CD4-positive, alpha-beta T cell treated with Interleukin-15 for 1 hour (primary cell): ENCODE measurements around the gene POMT2.

ENCODE experiments used
- DNase-seq: peaks from one replicate; pipeline ENCODE4 v3.0.0-alpha.2; 2020

Gene POMT2

DNA sequence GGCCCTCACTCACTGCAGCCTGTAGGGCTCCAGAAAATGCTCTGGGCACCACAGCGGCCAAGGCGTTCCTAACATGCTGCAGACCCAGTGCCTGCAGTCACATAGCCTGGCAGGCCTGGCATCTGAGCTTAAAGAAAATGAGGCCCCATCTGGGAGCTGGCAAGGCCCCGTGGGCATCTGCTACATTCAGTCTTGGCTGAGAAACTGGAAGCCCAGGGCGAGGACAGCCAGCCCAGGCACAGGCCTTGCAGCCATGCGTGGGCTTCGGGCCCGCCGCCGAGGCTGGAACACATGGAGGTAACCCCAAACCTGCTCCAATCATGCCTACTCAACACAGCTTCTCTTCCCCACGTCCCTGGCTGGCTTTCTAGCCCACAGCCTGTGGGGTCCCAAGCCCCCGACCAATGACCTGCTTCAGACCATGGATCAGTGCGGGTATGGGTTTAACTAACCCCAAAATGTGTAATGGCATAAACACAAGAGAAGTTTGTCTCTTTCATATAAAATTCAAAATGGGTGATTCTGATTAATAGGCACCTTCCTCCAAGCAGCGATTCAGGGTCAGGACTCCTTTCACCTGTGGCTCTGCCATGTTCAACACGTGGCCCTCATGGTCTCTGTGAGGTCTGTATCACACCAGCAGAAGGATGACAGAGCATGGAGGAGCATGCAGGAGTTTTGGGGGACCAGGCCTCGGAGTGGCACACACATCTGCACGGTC, 56.1 kb downstream of the POMT2 start:
- DNase-seq = no peak

DNA sequence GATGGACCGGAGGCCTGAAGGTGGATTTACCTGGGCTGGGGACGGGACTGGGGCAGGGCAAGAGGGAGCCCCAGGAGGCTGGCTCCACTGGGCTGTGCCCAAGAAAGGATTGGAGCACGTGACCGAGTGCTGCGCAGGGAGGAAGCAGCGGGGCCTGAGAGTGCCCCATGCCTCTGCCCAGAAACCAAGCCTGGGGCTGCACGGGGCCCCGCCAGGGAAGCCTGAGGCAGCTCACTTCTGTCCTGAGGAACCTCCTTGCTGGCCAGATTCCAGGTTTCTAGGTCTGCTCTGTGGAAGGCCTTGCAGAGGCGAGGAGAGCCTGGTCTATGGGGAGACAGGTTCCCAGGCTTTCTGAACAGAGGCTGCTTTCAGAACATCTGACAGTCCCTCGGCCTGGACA, 60.1 kb downstream of the POMT2 start:
- no peak for DNase-seq

DNA sequence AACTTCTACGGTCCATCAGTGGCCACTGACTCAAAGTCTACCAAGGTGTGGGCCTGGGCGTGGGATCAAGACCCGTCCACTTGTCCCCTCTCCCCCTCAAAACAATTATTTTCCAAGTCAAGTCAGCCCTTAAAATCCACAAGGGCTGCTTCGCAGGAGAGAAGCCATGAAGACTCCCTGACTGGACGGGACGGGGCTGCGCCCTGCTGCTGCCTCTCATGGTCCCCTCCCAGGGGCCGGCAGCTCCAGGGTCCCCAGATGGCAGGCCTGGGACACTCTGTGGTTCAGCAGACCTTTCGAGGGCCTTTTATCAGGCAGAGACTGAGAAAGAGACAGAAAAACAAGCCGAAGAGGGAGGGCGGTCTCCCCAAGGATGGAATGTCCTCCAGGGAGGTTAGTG, 60.5 kb downstream of the POMT2 start:
- DNase-seq = no peak

DNA sequence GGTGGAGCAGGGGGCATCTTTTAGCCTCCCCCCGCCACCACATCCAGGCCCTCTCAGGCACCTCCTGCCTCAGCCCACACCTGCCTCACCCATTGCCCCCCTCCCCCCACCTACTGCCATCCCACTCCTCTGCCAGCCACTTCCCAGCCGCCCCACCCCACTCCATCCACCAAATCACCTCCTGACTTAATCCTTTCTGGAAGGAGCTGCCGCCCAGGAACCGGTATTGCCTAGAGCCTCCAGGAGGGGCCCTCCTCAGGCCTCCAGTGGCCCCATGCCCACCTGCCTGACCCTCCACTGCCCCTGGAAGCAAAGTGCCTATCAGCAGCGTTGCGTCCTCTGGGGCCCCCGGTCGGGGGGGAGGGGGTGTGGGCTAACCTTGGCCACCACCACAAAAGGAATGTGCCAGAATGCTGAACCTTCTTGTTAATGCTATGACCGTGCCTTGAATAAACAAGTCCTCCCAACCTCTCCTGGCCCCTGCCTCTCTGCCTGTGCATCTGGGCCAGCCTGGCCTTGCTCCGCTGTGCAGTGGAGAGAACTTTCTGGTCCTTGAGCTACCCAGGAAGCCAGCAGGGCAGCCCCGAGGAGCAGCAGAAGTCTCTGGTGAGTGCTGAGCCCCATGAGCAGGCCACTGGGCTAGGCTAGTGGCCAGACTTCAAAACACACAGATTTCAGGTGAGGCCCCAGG, 61.5 kb downstream of the POMT2 start:
- DNase-seq = no peak

DNA sequence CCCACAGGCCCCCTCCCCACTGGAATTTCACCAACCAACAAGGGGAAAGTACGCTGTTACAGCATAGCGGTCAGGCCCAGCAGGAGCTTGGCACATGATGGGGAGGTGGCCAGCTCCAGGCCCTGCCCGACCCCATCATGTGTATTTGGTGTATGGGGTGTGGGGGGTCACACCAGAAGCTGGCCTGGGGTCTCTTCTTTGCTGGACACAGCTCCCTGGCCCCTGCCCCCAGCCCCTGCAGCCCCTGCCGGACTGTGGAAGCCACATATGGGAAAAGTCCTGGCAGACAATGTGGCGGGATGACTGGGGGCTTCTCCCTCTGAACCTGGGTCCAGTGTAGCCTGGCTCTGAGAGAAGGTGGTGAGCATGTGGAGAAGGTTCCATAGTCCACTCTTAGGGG, 62.1 kb downstream of the POMT2 start:
- DNase-seq = no peak

DNA sequence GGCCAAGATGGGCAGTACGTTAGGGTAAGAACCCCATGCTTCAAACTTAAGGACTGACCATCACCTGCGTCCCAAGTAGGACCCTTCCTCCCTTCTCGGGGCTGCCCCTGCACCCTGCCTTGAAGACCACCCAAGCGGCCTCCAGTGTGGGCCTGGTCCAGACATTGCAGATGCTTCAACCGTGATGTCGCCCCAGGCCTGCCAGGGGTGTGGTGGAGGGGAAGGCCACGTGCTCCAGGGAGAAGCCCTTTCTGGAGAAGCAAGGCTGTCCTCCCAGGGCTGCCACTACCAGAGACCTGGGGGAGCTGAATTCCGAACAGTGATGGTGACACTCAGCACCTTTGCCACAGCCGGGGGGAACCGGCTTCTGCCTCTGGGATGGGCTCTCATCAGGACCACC, 63.0 kb downstream of the POMT2 start:
- DNase-seq = no peak

DNA sequence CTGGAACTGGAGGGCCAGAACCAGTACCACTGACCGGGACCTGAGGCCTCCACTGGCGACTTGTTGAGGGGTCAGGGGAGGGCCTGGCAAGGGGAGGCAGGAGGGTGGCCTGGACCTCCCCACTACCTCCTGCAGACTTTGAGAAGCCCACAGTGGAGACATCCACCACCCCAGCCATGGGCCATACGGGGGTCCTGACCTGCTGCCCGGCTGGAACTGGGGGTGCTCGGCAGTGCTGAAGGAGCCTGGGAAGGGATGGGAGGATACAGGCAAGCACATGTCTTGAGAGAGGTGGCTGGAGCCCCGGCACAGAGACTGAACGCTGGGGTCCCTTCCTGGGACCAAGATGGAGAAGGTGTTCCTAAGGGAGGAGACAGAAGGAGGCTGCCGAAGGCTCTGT, 64.0 kb downstream of the POMT2 start:
- DNase-seq = no peak

DNA sequence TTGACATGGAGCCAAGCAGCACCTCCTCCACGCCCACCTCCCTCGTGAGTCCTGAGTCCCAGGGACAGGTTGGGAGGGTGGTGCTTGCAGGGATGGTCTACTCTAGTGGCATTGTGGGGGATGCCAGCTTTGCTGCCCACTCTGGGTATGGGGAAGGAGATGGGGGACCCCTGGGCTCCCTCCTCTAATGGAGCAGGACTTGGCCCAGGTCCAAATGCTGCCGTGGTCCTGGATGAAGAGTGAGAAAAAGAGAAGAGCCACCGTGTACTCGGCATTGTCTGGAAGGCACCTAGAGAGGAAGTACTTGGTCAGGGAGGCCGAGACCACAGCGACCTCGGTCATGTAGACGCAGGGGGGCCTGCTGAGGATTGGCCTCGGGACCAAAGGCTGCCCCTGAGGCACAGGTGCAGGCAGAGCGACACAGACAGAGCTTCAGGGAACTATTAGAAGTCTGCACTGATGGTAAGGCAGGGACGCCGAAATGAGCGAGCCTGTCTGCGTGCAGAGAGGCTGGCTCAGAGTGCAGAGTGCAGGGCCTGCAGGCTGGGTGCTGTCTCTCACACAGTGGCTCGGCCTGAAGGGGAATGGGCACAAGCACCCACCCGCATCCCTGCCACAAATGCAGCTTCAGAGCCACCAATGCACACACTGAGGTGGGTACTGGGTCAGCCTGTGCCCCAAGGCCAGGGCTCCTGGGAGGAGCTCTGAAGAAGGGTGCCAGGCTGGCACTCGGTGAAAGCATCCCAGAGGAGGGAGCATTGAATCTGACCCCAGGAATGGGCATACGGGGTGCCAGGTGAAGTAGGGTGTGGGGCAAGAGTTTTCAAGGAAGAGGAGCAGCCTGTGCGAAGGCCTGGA, 67.1 kb downstream of the POMT2 start:
- no peak for DNase-seq

DNA sequence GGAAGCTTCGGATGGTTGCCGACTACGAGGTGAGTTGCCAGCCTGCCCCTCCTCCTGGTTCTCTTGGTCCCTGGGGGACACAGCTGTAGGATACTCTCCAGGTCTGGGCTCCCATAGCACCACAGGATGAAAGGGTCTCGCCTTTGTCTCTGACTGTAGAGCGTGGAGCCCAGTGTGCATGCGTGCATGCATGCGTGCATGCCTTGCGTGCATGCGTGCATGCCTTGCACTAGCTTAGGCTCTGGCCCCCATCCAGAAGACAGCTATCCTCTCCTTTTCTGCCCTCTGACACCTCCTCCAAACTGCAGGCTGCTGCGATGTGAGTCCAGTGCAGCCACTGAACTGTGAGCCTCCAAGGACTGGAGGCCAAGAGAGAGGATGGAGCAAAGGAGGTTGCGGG, 68.8 kb downstream of the POMT2 start:
- DNase-seq = no peak

DNA sequence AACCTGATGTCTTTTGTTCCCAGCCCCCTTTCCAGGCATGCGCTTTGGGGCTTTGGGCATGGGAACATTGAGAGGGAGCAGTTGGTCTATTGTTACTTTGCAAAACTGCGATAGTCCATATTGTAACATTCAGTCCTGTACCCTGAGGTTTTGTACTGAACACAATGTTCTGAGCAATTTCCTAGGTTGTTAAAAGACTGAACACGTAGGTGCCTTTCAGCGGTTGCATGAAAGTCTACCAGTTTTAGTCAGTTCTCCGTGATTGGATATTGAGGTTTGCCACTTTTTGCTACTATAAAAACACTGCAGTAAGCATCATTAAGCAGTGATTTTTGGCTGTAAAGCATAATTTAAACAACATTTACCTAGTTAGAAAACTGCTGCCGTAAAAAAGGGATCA, 69.8 kb downstream of the POMT2 start:
- no peak for DNase-seq

DNA sequence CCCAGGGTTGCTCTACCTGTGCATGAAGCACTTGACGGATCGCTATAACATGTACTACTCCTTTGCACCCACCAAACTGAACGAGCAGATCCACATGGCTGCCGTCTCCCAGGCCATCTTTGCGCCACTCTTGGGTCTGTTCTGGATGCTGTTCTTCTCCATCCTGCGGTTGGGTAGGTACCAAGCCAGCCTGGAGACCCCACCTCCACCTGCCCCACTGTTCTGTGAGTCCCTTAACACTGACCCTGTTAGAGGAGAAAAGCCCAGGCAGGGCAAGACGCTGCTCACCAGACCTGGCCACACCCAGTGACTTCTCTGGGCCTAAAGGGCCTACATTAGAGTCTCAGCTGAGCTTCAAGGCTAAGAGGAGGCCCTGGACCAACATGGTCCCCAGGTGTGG, 71.4 kb downstream of the POMT2 start:
- DNase-seq = no peak

DNA sequence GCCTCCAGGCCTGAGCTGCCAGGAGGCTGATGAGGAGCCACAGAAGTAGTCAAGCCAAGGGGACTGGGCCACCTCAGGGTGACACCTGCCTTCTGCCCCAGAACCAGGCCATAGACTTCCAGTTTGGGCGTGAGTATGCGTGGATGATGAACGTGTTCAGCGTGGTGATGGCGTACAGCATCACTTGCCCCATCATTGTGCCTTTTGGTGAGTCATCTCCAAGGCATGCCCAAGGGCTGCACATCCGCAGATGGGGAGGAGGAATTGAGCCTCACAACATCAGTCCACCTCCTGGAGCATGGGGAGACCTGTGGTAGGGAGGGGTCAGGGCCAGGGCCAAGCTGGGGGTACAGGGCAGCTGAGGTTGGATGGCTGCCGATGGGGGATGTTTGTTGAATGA, 72.0 kb downstream of the POMT2 start:
- no peak for DNase-seq

DNA sequence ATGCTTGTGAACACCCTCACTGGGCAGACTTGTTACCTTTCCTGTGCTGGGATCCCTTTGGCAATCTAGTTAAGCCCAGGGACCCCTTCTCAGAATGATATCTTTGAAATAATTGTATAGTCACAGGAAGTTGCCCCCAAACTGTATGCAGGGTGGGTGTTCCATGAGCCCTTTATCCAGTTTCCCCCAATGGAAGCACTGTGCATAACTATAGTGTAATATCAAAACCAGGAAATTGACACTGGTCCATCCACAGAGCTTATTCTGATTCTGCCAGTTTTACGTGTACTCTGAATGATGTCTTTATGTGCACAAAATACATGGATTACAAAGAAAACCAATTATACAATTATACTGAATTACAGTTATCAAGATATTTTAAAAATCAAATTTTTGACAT, 73.9 kb downstream of the POMT2 start:
- DNase-seq = no peak

DNA sequence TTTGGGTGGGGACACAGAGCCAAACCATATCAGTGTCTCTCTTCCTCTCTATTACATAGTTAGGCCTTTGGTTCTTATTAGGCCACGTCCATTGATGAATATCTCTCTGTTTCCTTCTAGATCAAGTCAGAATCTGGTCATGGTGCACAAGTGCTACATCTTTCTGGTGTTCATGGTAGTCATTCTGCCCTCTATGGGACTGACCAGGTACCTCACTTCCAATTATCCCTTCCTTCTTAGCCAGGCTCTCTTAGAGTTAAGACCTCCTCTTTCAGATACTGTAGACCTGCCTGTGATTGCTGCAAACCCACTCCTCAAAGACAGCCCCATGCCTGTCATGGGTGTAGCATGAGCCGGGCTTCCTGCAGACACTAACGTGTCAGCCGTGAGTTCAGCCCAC, 74.9 kb downstream of the POMT2 start:
- no peak for DNase-seq

DNA sequence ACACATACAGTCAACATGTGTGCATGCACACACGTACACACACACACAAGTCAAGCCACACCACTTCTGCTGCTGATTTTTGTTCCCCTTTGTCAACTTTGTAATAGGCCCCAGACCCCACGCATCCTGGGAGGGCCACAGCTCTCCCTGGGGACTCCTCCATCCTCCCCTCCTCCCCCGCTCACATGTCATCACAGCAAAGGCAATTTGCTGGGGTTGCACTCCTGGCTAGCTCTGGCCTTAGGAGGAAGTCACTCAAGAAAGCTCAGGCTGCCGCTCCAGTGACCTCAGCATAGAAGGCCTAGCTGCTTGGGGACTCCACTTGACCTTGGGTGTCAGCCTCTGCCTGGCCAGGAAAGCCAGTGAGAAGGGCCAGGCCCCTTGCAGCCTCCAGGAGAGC, 76.8 kb downstream of the POMT2 start:
- DNase-seq = peak; percentile 61

DNA sequence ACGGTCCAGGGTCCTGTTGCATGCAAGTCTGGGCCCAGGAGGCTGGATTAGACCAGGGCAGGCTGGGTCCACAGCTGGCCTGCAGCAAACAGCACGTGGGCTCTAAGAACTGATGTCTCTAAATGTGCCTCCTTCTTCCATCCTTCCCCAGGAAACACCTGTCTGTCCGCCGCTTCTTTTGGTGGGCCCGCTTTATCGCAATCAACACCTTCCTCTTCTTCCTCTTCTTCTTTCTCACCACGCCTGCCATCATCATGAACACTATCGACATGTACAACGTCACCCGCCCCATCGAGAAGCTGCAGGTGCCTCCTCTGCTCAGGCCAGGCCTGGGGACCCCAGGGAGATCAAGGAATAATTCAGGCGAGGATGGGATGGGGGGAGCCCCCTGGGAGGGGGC, 77.9 kb downstream of the POMT2 start:
- DNase-seq = no peak

DNA sequence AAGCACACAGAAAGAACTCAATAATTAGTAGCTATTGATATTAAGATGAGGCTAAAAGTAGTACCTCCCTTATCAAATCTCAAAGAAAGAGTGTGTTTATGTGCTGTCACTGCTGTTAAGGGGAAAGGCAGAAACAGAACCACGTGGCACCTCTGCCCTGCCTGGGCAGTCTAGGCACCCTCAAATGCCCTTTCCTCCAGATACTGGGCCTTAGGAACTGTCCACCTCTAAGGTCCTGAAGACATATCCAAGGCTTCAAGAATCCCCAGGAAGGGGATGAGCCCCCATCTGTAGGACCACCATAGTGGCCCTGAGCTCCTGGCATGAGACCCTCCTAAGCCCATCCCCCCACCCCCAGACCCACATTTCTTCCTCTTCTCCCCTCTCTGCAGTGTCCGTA, 78.7 kb downstream of the POMT2 start:
- DNase-seq = no peak

DNA sequence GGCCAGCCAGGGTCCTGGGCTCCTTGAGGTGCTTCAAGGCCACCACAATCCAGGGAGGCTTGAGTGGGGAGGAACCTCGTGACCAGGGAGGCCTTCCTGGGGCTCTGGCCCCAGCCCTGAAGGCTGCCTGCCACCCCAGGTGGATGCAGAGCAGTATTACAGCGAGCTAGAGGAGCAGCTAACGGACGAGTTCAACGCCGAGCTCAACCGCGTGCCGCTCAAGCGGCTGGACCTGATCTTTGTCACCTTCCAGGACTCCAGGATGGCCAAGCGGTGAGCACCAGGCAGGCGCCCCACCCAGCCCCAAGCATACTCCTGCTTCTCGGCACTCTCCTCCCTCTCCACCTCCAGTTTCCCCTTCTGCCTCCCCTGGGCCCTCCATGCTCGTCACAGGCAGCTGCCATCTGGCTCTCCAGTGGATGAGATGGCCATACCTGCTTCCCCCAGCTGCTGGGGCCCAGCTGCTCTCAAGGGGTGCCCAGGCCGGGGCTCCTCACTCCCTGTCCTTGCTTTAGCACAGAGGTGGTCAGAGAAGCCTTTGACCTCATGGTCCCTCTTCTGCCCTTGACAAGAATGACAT, 80.3 kb downstream of the POMT2 start:
- DNase-seq = no peak

DNA sequence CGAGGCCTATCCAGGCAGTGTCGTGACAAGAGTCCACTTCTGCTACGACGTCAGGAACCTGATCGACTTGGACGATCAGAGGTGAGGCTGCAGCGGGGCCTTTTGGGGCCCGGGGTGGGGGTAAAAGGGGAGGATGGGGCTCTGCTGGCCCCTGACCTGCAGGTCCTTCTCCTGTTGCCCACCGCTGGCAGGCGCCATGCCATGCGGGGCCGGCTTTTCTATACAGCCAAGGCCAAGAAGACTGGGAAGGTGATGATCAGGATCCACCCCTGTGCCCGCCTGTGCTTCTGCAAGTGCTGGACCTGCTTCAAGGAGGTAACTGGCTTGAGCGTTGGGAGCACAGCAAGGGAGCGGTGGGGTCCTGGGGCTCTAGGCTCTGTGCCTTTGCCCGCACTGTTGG, 81.3 kb downstream of the POMT2 start:
- DNase-seq = no peak

DNA sequence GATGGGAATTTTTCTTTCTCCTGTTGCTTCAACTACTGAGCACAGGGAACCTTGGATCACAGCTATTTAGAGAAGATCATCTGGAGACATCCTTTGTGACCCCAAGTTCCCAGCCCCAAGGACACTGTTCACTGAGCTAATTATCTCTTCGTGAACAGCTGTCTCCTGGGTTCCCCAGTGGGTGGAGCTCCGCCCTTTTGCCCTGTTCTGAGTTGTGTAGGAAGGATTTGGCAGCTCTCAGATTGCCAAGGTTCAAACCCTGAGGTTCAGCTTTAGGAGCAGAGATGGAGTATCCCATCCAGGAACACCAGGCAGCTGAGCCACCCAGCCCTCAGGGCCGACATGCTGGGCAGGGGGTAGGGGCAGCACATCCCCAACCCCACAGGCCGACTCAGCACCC, 81.7 kb downstream of the POMT2 start:
- no peak for DNase-seq

DNA sequence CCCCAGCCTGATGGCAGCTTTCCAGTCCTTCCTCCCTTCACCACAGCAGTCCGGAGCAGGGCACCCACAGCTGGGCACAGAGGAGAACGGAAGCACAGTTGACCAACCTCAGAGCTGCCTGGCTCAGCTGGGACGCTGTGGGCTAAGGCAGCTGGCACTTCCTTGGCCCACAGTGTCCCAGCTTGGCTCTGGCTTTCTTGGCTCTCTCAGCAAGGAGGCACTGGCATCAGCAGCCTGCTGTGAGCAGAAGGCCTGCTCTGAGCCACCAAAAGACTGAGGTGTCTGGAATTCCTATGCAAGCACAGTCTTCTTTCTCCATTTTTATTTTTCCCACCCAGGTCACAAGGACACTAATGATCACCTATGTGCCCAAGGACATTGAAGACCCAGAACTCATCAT, 82.3 kb downstream of the POMT2 start:
- no peak for DNase-seq

DNA sequence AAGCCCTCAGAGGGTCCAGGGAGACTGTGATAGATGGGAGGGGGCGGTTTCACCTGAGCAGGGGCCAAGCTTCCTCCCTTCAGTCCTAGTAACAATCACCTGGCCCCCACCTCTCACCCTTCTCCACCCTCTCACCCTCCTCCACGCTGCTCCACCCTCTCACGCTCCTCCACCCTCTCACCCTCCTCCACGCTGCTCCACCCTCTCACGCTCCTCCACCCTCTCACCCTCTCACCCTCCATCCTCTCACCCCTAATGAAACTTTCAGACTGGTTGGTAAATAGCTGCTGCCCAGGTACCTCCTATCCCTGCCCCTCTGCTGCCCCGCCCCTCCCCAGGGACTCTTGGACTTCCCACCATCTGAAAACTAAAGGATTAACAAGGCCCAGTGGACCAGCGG, 83.9 kb downstream of the POMT2 start:
- no peak for DNase-seq

DNA sequence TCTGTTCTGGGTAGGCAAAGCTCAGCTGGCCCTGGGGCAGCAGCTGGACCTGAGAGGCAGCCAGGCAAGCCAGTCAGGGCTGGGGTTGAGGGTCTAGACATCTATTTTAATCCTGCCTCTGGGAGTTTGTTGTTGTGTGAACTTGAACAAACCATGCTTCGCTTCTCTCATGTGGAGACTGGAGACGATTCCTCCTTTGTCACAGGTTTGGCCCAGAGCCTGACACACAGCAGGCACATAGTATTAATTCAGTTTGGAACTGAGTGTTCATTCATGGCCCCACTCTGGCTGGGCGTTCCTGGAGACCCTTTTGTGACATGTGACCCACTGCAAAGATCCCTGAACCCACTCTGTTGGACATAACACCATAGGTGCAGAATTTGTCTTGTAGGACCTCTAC, 89.0 kb downstream of the POMT2 start:
- DNase-seq = no peak

DNA sequence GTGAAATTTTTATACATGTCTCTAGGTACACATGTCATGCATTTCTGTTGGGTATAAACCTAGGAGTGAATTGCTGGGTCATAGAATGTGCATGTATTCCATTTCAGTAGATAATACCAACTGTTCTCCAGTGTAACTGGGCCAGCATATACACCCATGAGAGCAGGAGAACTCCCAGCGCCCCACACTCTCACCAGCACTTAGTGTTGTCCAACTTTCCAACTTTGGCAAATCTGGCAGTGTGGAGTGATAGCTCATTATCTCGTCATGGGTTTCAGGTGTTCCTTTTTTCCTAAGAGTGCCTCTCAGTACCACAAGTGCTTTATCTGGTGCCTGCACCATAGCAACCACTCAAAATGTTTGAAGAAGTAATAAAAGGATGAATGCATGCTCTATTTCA, 89.8 kb downstream of the POMT2 start:
- no peak for DNase-seq
